ELR (cell line): ENCODE results near the gene GRHPR.
"Not testable (repeated sequence)": the region's sequence is repeated elsewhere in the genome, so short reads cannot be mapped to it uniquely, and the experiment has no call there.

Experiments
- DNase-seq: peaks from one replicate; pipeline ENCODE4 v3.0.0-alpha.2; 2015; ENCODE audit warnings: low read depth

The GRHPR gene

DNA sequence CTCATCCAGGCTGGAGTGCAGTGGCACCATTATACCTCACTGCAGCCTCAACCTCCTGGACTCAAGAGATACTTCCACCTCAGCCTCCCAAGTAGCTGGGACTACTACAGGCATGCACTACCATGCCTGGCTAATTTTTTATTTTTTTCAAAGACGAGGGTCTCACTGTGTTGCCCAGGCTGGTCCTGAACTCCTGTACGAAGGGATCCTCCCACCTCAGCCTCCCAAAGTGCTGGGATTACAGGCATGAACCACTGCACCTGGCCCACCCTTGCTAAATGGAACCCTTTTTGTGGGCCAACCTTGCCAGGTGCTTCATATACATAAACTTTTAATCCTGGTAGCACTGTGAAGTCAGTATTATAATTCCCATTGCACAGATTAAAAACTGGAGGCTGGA, 1.0 kb downstream of the GRHPR start:
- DNase-seq = no peak

DNA sequence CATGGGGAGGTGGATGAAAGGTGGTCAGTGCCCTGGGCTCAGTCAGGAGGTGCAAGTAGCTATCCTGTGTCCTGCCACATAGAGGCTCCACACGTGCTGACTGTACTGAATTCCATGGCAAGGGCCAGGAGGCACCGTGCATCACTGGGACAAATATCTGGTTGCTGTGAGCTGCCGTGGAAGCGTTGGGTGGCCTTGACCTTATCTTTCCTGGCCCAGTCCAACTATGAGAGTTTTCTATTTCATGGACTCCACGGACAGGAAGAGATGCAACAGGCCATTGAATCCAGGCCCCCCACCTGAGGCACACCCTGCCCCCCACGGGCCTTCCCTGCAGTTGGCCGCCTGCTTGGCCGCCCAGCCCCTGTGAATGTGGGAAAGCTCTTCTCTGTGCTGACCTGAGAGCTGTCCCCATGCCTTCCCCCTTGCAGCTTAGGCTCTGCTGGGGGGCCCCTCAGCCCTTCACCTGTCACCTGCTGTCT, 1.7 kb downstream of the GRHPR start:
- no peak for DNase-seq

DNA sequence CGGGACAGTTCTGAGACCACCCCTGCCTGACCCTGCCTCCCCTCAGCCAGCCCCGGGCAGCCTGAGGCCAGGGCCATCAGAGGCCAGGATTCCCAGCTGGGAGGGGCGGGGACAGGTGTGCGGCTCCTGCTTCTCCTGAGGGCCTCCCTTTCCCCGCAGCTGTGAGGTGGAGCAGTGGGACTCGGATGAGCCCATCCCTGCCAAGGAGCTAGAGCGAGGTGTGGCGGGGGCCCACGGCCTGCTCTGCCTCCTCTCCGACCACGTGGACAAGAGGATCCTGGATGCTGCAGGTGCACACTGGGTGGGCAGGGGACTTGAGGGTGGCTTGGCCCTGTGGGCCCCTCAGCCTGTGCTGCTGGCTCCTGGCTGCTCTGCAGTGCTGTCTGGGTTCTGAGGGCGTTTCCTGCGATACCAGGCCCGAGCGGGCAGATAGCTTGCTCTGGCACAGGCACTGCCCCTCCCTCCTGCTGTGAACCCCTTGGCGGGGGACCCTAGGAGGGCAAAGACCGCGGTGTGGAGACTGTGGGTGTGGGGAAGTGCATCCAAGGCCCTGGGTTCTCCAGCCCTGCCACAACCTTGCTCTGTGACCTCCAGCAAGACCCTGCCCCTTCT, 2.3 kb downstream of the GRHPR start:
- no peak for DNase-seq

GRCh38 chr9:37425298-37425752, 2.8 kb downstream of the GRHPR start:
- no peak for DNase-seq

DNA sequence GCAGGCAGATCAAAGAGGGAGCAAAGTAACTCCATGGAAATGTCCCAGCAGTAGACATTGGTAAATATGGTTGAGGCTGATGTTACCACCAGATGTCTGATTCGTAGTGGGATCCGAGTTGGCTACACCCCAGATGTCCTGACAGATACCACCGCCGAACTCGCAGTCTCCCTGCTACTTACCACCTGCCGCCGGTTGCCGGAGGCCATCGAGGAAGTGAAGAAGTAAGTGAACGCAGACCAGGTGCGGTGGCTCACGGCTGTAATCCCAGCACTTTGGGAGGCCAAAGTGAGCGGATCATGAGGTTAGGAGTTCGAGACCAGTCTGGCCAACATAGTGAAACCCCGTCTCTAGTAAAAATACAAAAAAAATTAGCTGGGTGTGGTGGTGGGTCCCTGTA, 3.9 kb downstream of the GRHPR start:
- not testable (repeated sequence) for DNase-seq

DNA sequence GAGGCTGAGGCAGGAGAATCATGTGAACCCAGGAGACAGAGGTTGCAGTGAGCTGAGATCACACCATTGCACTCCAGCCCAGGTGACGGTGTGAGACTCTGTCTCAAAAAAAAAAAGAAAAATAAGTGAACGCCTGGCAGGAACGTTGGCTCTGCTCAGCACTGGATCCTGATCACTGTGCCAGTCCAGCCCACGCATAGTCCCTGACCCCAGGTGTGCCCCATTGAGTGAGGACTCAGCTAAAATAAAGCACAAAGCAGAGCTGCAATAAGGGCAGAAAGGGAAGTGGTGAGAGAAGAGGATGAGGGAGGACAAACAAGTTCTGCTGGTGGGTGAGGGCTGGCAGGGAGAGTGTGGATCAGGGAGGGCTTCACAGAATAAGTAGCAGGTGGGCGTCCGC, 4.3 kb downstream of the GRHPR start:
- no peak for DNase-seq

DNA sequence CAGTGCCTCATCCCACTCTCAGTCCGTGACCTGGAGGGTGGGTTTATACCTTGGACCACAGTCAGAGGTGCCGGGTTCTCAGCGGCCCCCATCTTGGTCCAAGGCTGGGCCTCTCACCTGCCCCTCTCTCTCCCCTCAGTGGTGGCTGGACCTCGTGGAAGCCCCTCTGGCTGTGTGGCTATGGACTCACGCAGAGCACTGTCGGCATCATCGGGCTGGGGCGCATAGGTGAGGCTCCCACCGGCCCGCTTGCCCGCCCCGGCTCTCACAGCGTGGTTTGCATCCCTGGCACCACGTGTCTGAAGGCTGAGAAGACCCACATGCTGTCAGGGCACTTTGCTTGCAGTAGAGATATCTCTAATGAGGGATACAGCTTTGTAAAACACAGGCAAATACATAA, 5.8 kb downstream of the GRHPR start:
- DNase-seq = no peak

DNA sequence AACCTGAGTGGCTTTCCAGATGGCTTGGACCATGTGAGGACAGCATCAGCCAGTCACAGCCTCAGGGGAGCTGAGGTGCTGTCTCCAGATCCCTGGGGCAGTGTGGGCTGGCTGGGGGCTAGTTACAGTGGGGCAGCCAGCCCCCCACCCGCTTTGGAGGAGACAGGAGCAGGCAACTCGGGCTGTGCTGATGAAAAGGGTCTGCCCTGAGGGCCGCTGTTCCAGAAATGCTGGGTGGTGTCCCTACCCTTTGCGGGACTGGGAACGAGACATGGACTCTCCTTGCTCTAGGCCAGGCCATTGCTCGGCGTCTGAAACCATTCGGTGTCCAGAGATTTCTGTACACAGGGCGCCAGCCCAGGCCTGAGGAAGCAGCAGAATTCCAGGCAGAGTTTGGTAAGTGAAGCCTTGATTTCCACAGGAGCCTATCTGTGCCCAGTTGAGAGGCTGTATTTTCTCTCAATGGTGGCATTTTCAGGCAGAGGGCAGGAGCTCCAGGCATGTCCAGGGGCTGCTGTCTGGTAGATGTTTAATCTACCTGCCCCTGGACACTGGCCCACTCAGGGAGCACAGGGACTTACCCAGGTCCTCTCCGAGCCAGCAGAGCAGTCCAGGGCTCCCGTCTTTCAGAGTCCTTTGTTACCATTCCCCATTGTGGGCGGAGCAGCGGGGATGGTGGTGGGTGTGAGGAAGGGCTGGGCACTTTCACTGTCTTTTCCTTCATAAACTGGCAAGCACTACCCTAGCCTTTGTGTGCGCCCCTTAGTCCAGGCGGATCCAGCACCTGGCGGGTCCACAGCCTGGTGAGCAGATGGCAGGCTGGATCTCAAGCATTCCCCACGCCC, 7.2 kb downstream of the GRHPR start:
- no peak for DNase-seq

DNA sequence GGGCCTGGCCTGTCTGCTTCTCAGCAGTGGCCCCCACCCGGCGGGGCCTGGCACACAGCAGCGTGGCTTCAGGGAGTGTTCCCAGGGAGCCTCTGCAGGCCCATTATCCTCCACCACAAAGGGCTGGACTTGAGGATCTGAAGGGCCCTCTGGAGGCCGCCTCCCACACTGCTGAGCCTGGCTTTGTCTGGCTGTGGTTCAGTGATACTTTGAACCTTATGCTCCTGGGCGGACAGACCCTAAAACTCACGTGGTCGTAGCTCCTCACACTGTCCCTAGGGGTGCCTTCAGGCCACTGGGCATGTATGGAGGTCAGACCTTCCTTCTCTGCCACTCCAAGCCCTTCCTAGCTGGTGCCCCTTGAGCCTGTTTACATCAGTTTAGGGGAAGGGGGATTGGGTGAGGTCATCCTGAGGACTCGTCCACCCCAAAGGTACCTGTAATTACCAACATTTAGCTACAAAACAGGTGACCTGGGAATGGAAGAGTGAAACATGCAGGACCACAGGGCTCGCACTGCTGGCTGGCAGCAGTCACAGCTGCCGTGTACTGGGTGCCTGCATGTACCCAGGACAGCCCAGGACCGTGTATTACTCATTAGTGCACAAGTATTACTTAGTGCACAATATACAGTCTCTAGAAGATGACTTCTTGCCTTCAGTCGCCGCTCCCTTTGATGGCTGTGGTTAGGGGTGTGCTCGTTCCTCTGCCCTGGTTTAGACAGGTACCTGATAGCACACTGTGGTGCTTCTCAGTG, 8.5 kb downstream of the GRHPR start:
- DNase-seq = no peak

DNA sequence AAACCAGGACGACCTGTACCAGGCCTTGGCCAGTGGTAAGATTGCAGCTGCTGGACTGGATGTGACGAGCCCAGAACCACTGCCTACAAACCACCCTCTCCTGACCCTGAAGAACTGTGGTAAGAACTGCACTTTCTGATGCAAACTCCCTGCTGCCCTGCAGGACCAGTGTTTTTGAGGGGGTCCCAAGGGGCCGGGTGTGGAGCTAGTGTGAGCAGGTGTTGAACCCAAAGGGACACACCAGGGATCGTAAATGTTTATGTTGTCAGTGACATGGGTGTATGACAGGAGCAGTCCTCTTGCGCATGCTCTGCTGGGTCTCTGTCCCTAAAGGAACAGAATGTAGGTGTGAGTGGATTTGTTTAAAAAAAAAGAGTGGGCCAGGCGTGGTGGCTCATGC, 9.5 kb downstream of the GRHPR start:
- DNase-seq = no peak

GRCh38 chr9:37433867-37434371, 11.4 kb downstream of the GRHPR start:
- no peak for DNase-seq

- DNase-seq = no peak
Observed at GRCh38 chr9:37436540-37436939, 14.0 kb downstream of the GRHPR start.

DNA sequence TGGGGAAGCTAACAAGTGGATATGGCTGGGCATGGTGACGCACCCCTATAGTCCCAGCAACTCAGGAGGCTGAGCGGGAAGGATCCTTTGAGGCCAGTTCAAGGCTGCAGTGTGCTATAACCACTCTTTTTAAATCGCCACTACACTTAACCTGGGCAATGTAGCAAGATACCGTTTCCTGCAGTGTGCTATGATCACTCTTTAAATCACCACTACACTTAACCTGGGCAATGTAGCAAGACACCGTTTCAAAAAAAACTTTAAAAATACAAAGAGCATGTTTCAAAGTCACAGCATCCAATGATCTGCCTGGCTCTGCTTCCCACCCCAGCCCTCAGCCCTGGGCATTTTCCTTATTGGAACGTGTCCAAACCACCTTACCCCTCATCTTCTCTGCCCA, 14.5 kb downstream of the GRHPR start:
- no peak for DNase-seq

GRCh38 chr9:37437621-37438020, 15.1 kb downstream of the GRHPR start:
- DNase-seq = no peak

DNA sequence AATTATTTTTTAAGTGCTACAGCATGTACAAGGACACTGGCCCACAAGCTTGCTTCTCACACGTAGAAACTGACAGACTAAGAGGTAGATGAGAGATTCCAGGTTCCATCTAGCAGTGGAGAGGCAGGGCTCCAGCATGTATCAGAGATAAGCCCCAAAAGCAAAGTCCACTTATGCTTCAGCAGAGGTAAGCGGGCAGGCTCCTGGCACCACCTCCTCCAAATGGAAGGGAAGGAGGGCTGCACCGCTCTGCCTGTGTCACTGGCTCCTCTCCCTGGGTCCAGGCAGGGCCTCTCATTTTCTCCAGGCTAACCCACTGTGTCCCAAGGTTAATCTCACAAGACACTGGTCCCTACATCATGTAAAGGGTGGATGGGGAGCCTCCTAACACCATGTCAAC, 15.9 kb downstream of the GRHPR start:
- DNase-seq = no peak

- no peak for DNase-seq
Observed at GRCh38 chr9:37441776-37442370, 19.4 kb downstream of the GRHPR start.

DNA sequence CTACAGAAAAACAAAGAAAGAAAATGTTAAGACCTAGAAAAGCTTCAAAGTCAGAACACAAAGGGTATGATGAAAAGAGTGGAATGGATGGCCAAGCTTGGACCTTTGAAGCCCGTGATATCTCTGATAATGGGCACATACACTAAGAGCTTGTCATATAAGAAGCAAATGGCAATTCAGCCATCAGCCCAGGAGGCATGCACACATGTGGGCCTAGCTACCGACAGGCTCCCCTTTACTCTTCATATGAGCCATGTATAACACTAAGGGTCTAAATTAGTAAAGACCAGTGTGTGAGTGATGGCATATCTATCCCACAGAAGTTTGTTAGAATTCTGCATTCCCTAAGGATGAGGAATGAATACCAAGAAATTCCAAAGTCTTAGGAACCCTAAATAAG, 20.1 kb downstream of the GRHPR start:
- no peak for DNase-seq

DNA sequence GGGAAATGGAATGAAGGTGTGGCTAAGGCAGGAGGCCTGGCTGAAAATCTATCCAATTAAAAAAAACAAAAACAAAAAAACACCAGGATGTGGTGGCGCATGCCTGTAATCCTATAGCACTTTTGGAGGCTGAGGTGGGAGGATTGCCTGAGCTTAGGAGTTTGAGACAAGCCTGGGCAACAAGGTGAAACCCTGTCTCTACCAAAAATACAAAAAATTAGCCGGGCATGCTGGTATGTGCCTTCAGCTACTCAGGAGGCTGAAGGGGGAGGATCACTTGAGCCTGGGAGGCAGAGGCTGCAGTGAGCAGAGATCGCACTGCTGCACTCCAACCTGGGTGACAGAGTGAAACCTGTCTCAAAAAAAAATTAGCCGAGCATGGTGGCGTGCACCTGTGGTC, 21.1 kb downstream of the GRHPR start:
- no peak for DNase-seq

DNA sequence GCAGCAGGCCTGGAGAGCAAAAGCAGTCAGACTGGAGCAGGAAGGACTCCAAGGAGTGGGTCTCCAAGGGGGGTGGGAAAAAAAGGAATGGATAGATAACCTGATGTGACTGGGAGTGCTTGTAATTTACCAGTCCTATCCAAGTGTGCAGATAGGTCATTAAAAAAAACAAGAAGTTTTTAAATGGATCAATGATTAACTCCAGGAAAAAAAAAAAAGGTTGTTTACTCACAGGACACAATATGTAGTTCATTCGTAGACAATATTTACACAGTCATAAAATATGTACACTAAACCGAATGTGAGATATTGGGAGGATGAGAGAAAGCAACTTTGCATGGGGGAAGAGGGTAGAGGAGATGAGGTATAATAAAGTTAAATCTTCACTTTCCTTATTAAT, 22.4 kb downstream of the GRHPR start:
- no peak for DNase-seq

GRCh38 chr9:37445832-37446231, 23.3 kb downstream of the GRHPR start:
- DNase-seq = no peak

GRCh38 chr9:37446401-37446800, 23.9 kb downstream of the GRHPR start:
- no peak for DNase-seq

DNA sequence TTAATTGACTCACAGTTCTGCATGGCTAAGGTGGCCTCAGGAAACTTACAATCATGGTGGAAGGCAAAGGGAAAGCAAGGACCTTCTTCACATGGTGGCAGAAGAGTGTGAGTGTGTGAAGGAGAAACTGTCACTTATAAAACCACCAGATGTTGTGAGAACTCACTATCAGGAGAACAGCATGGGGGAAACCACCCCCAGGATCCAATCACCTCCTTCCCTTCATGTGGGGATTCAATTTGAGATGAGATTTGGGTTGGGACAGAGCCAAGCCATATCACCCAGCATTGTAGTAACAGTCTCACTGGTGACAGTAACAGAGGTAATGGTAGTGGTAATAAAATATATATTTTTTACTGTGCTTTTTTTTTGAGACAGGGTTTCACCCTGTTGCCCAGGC, 24.6 kb downstream of the GRHPR start:
- DNase-seq = no peak
